Lung (tissue), 12 donors: ENCODE results near the gene PEX19. TPM values are rescaled to one million over a fixed set of nuclear protein-coding genes. Genes with fewer than 3 reads are reported as not detected.

Experiments used
- ATAC-seq: fragments of 200-7000 bp; cut with Tn5 transposase; one replicate; pipeline ENCODE4 v1.9.1; 2020; ENCODE audit warnings: moderate number of reproducible peaks; ENCODE audit not compliant: insufficient read depth, low FRiP score
- DNase-seq, 3 donors: peaks; one replicate each; pipeline ENCODE4 v3.0.0-alpha.2; 2013 to 2017
- H3K27ac ChIP-seq, 2 donors: one replicate each; pipeline ENCODE4 v1.5.1; 2013; ENCODE audit warnings: mild to moderate bottlenecking in 2 of 2, moderate library complexity in 2 of 2, control low read depth in 1 of 2, inconsistent platforms in 1 of 2, low read depth in 1 of 2, low read length in 1 of 2
- H3K27me3 ChIP-seq, 3 donors: one replicate each; pipeline ENCODE4 v1.5.1; 2013; ENCODE audit warnings: low read length in 2 of 3; ENCODE audit not compliant: control insufficient read depth in 3 of 3, insufficient read depth in 3 of 3
- H3K36me3 ChIP-seq, 4 donors: one replicate each; pipeline ENCODE4 v1.5.1; 2013; ENCODE audit warnings: low read length in 4 of 4, mild to moderate bottlenecking in 1 of 4, moderate library complexity in 1 of 4; ENCODE audit not compliant: control insufficient read depth in 4 of 4, insufficient read depth in 4 of 4
- H3K4me1 ChIP-seq, 5 donors: one replicate each; pipeline ENCODE4 v1.5.1; 2013; ENCODE audit warnings: low read length in 5 of 5, mild to moderate bottlenecking in 2 of 5, moderate library complexity in 1 of 5; ENCODE audit not compliant: control insufficient read depth in 5 of 5, insufficient read depth in 5 of 5
- H3K4me3 ChIP-seq: one replicate; pipeline ENCODE4 v1.5.1; 2013; ENCODE audit warnings: mild to moderate bottlenecking, control low read depth, moderate library complexity
- H3K9ac ChIP-seq, 2 donors: one replicate each; pipeline ENCODE4 v1.5.1; 2013; ENCODE audit warnings: low read length in 2 of 2, control low read depth in 1 of 2; ENCODE audit not compliant: insufficient read depth in 1 of 2
- H3K9me3 ChIP-seq, 4 donors: one replicate each; pipeline ENCODE4 v1.5.1; 2013; ENCODE audit warnings: low read length in 3 of 4, mild to moderate bottlenecking in 1 of 4, moderate library complexity in 1 of 4; ENCODE audit not compliant: control insufficient read depth in 4 of 4, insufficient read depth in 3 of 4
- WGBS, 2 donors: extraction: QIAGEN DNeasy Blood & Tissue Kit; methylation state at CpG; one replicate each; pipeline ENCODE4 v1.1.7; 2013; 5-methylcytosine and 5-hydroxymethylcytosine counted together
- polyA plus RNA-seq, 2 donors: library from polyadenylated mRNA; stranded (reverse); fragments of 200-250 nt; gene quantifications; one replicate each; pipeline ENCODE4 v1.2.1, GENCODE V29; 2013
- total RNA-seq, 2 donors: library from RNA; depleted of rRNA in 1 of 2; stranded (reverse); fragments of >200 nt in 1 of 2; gene quantifications; one replicate each; pipeline ENCODE4 v1.2.1, GENCODE V29; 2014 to 2021
- TF ChIP-seq, protein P1 (sequence below): IDR thresholded peaks from 2 replicates; pipeline ENCODE4 v1.5.1; 2012; ENCODE audit warnings: mild to moderate bottlenecking; ENCODE audit errors: control extremely low read depth, extremely low read depth
- donor health status: control.
- donor health status: control.
- donor health status: Bipolar disorder and iron deficiency.
- donor health status: healthy.
- donor health status: DM: yes; HTN: yes; CAD: no.

The PEX19 gene
- total and polyA plus RNA-seq, 4 donors, result 13.1 to 60.7 (median 44.5) TPM

DNA sequence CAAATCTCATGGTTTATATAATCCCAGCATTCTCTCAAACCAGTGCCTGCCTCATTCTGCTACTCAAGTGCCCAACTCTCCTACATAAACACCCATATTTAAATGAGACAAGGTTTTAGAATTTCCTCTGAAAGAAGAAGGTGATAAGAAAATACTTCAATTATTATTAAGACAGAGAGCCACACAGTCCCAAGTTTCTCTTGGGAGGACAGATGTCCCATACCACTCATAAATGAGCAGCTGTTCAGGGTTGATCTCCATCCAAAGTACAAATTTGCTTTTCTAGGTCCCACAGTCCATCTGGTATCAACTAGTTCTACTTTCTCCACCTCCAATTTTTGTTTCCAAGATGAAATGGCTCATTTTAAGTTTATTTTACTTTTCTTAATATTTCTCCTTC, 33.9 kb downstream of the PEX19 start:
- Histone ChIP-seq H3K27ac (peak overlapping the region in 1 of 2 donors; percentile 9), H3K9me3 (no peaks in the 10 kb centered on the region), H3K9ac (no peak overlapping the region), H3K4me1 (peaks cover 0 to 10% (median 1%) of the 10 kb centered on the region in 5 donors), H3K27me3 (no peaks in the 10 kb centered on the region), H3K36me3 (peaks cover 3 to 9% (median 4%) of the 10 kb centered on the region in 4 donors), H3K4me3 (no peak overlapping the region)
- ATAC-seq (no peak), DNase-seq (no peak)
- TF ChIP-seq, protein P1, sequence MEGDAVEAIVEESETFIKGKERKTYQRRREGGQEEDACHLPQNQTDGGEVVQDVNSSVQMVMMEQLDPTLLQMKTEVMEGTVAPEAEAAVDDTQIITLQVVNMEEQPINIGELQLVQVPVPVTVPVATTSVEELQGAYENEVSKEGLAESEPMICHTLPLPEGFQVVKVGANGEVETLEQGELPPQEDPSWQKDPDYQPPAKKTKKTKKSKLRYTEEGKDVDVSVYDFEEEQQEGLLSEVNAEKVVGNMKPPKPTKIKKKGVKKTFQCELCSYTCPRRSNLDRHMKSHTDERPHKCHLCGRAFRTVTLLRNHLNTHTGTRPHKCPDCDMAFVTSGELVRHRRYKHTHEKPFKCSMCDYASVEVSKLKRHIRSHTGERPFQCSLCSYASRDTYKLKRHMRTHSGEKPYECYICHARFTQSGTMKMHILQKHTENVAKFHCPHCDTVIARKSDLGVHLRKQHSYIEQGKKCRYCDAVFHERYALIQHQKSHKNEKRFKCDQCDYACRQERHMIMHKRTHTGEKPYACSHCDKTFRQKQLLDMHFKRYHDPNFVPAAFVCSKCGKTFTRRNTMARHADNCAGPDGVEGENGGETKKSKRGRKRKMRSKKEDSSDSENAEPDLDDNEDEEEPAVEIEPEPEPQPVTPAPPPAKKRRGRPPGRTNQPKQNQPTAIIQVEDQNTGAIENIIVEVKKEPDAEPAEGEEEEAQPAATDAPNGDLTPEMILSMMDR, result no peak

DNA sequence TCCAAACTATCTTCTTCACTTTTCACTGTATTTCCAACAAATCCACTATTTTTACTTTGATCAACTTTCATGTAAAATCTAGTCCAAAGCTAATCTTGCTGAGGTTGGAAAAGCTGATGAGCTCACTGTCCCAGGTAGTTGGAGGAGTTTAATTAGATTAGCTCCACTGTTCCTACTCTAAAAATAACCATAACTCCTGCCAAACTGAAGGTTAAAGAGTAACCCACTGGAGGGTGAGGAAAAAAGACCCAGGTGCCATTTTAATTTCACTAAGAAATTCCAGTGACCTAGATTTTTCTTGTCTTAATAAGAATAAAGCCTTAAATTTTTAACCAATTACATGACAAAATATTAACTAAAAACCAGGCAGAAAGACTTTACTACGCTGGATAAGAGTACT, 37.9 kb downstream of the PEX19 start:
- H3K27ac ChIP-seq, result peak overlapping the region in 1 of 2 donors; percentile 33
- ATAC-seq, result no peak
- 90 to 93% methylated on average over 1 of the region's 1 CpG for WGBS, 2 donors

DNA sequence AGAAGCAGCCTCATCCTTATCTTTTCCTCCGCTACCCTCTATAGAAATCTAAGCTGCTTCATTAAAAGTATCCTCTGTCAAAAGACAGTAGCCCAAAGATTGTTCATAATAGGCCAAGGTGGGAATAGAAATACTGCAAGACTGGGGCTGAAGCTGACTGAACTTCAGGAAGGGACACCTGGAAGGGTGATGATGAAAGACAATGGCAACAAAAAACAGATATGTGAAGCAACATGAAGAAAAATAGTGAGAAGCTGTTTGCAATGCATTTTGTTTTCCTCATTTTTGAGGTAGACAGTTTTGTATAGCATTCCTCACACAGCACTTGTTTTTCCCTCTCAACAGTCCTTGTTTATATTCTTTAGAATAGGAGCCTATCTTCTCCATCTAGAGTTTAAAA, 39.5 kb downstream of the PEX19 start:
- Histone ChIP-seq H3K27ac (no peak overlapping the region), H3K9me3 (no peaks in the 10 kb centered on the region), H3K4me1 (peaks cover 0 to 36% (median 0%) of the 10 kb centered on the region in 5 donors), H3K27me3 (no peaks in the 10 kb centered on the region), H3K9ac (no peak overlapping the region), H3K4me3 (no peak overlapping the region), H3K36me3 (peaks cover 2 to 10% (median 6%) of the 10 kb centered on the region in 4 donors)
- TF ChIP-seq, protein P1, result no peak
- 96 to 97% methylated on average over 1 of the region's 1 CpG for WGBS, 2 donors
- ATAC-seq, result no peak
- no peak for DNase-seq

More for the DNA sequence above, 37.9 kb downstream of the PEX19 start:
- Histone ChIP-seq H3K9ac (no peak overlapping the region), H3K4me3 (no peak overlapping the region), H3K9me3 (no peaks in the 10 kb centered on the region), H3K36me3 (peaks cover under 1 to 7% (median 3%) of the 10 kb centered on the region in 4 donors), H3K27me3 (no peaks in the 10 kb centered on the region), H3K4me1 (peaks cover 0 to 36% (median 0%) of the 10 kb centered on the region in 5 donors)
- peak in 1 of 3 donors; percentile 21 for DNase-seq
- TF ChIP-seq, protein P1, result no peak

DNA sequence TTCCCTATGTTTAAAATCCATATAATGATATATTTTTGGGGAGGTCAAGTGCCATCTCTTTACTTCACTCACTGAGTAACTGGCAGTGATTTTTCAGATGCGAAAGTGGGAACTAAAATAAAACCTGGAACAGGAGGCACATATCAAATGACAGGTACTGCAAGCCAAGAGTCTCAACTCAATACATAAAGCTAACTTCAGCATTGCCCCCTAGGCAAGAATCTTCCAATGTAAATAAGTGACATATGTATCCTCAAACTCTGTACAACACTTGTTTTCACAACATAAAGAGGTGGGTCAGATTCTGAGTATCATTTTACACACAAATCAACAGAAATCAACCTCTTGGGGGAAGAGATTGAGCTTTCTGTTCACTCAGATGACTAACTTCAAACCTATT, 40.7 kb downstream of the PEX19 start:
- Histone ChIP-seq H3K9ac (peak overlapping the region in 1 of 2 donors; percentile 19), H3K4me3 (no peak overlapping the region), H3K4me1 (peaks cover 0 to 36% (median 0%) of the 10 kb centered on the region in 5 donors), H3K36me3 (peaks cover 5 to 16% (median 11%) of the 10 kb centered on the region in 4 donors), H3K9me3 (no peaks in the 10 kb centered on the region), H3K27ac (peak overlapping the region in 1 of 2 donors; percentile 33), H3K27me3 (no peaks in the 10 kb centered on the region)
- DNase-seq, result no peak
- 62 to 73% methylated on average over 1 of the region's 1 CpG for WGBS, 2 donors
- TF ChIP-seq, protein P1, result no peak
- no peak for ATAC-seq
